Glomerular visceral epithelial cell (primary cell): ENCODE measurements around the gene EXOC1.
"Not testable (repeated sequence)": the region's sequence is repeated elsewhere in the genome, so short reads cannot be mapped to it uniquely, and the experiment has no call there.

ENCODE experiments used
- DNase-seq: peaks from one replicate; pipeline ENCODE4 v3.0.0-alpha.2; 2016; ENCODE audit errors: extremely low spot score

EXOC1 gene, protein sequence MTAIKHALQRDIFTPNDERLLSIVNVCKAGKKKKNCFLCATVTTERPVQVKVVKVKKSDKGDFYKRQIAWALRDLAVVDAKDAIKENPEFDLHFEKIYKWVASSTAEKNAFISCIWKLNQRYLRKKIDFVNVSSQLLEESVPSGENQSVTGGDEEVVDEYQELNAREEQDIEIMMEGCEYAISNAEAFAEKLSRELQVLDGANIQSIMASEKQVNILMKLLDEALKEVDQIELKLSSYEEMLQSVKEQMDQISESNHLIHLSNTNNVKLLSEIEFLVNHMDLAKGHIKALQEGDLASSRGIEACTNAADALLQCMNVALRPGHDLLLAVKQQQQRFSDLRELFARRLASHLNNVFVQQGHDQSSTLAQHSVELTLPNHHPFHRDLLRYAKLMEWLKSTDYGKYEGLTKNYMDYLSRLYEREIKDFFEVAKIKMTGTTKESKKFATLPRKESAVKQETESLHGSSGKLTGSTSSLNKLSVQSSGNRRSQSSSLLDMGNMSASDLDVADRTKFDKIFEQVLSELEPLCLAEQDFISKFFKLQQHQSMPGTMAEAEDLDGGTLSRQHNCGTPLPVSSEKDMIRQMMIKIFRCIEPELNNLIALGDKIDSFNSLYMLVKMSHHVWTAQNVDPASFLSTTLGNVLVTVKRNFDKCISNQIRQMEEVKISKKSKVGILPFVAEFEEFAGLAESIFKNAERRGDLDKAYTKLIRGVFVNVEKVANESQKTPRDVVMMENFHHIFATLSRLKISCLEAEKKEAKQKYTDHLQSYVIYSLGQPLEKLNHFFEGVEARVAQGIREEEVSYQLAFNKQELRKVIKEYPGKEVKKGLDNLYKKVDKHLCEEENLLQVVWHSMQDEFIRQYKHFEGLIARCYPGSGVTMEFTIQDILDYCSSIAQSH

DNA sequence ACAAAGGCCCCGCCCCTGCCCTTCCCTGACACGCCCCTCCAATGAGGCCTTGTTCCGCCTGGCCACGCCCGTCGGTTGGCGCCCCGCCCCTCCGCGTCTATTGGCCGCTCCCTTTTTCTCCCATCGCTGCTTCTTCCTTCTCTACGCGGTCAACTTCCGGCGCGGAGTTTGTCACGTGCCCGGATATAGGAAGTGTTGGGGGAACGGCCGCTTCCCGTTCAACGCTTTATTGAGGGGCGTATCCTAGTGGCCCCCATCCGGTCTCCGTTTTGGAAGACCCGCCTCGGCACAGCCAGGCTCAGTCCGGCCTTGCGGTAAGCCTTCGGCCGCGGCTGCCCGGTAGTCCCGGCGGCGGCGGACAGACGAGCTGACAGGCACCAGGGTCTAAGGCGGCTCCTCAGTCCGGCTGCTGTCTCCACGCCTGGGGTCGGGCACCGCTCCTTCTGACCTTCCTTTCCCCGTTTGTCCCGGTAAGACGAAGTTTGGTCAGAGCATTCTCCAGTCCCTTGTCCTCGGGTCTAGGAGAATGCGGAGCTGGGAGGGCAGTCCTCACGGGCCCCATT lies at the start of gene EXOC1:
EXOC1 (plus strand) TSS at position 165 of the 563 bp plus-strand sequence. CDS start 4,676 bp downstream, outside the sequence.
- DNase-seq = peak; percentile 97

GRCh38 chr4:55807556-55807955 lies 45.9 kb upstream of the EXOC1 start:
- no peak for DNase-seq

- no peak for DNase-seq
These were observed 45.3 kb upstream of the EXOC1 start for GRCh38 chr4:55808186-55808585.

- no peak for DNase-seq
These were observed 44.8 kb upstream of the EXOC1 start for GRCh38 chr4:55808632-55809031.

- DNase-seq = no peak
These were observed 35.8 kb upstream of the EXOC1 start for GRCh38 chr4:55817691-55818090.

DNA sequence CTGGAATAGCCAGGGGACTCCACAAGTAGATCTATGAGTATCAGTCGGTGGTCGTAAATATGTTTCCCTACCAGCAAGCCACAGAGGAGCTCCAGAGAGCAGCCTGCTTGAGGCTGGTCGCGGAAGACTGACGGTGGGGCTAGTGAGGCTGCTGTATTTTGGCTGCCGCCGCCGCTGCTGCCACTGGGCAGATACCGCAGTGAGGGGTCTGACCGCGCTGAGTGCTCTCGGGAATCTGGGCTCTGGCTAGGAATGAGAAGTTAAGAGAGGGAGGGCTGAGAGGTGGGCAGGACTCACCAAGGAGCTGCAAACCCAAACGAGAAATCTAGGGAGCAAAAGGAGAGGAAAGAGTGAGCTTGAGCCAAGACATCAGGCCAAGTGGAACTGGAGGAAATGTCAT lies 33.8 kb upstream of the EXOC1 start, which contains the start of gene EXOC1L:
EXOC1L (plus strand) TSS at position 157 of the 400 bp plus-strand sequence; CDS start at position 394, 237 bp downstream.
- no peak for DNase-seq

DNA sequence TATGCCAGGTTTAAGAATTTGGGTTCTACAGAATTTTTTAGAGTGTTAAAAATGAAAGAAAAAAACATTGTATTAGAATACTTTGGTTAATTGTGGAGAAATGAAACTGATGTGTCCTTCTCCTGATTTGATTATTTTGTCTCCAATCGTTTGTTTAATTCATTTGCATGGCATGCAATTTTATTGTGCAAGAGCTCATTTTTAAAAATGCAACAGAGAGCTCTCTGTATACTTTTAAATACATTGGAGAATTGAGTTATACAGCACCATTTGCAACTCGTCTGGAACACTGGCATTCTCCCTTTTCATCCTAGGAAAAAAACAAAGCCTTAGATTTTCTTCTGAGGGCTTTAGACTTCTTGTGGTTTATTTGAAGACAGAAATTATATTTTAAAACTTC lies 33.2 kb upstream of the EXOC1 start:
- DNase-seq = no peak

DNA sequence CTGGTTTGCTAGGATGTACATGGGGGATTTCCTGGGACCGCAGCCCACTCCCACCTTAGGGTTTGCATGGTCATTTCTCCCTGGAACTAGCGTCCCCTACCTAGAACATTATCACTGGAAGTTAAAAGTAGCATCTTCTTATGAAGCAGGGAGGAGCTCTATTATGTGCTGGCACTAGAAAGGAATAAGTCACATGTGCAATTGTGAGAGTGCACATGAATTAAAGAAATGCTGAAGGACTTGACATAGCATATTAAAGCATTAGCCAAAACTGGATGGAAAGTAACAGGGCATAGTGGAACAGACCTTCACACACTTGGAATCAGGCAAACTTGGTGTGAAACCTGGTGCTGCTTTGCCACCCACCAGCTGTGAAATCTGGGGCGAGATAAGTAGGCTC lies 31.1 kb upstream of the EXOC1 start:
- DNase-seq = no peak

- DNase-seq = no peak
These were observed 28.6 kb upstream of the EXOC1 start for GRCh38 chr4:55824865-55825264.

DNA sequence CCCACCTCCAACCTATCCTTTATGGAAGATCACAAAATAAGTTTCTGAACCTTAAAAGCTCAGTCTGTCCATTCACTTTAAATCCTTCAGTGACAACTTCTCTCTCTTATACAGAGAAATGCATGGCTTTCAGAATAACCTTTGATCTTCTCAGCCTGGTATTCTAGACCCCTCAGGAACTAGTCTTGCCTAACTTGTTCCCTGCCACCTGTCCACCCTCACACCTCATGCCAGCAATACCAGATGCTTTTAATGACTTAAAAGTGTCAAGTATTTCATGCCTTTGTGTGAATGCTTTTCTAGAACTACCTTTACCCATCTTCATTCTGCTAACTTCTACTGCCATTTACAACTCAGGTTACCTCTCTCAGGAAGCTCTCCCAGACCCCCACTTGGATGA lies 26.5 kb upstream of the EXOC1 start:
- no peak for DNase-seq

- DNase-seq = no peak
These were observed 25.9 kb upstream of the EXOC1 start for GRCh38 chr4:55827582-55827981.

- DNase-seq = no peak
These were observed 23.4 kb upstream of the EXOC1 start for GRCh38 chr4:55830048-55830447.

GRCh38 chr4:55830716-55831115 lies 22.7 kb upstream of the EXOC1 start:
- DNase-seq = no peak

DNA sequence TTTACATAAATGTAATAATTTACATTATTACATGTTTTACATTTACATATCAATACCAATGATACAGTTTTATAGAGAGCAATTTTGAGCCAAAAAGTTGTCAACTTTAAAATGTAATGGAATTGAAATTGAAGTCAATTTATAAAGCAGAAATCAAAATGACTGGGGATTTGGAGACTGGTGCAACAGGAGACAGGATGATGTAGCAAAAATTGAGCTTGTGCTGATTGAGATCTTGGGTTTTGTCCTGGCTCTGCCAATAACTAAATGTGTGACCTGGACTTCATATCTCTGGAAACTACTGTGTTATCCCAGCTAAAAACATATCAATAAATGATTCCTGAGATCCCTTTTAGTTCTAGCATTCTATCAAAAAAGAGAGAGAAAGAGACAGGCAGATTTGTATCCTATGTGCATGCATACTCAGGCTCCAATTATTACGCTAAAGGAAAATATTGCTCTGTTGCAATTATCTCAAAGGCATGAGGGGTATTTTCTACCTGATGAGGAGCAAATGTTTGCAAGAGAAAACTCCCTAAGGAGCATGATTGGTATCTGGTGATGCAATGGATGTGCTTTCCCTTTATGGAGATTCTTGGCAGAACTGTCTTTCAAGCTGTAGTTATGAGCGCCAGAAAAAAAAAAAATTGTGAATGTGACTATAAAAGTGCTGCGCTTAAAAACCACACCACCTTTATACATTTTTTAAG lies 19.2 kb upstream of the EXOC1 start:
- DNase-seq = no peak

- DNase-seq = no peak
These were observed 15.5 kb upstream of the EXOC1 start for GRCh38 chr4:55837903-55838302.

- DNase-seq = no peak
These were observed 15.1 kb upstream of the EXOC1 start for GRCh38 chr4:55838356-55838755.

- no peak for DNase-seq
These were observed 14.5 kb upstream of the EXOC1 start for GRCh38 chr4:55838952-55839351.

DNA sequence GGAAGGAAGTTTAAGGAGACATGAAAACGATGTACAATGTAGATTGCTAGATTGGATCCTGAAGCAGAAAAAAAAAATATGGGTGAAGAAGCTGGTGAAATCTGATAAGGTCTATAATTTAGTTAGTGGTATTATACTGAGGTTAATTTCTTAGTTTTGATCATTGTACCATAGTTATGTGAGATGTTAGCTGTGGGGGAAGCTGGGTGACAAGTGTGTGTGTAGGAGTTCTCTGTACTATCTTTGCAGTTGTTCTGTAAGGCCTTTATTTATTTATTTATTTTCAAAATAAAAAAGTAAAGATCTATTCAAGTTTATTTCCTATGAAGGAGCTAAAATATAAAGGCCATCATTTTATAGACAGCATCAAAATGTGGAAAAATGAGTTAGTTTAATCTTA lies 12.5 kb upstream of the EXOC1 start:
- DNase-seq = no peak

DNA sequence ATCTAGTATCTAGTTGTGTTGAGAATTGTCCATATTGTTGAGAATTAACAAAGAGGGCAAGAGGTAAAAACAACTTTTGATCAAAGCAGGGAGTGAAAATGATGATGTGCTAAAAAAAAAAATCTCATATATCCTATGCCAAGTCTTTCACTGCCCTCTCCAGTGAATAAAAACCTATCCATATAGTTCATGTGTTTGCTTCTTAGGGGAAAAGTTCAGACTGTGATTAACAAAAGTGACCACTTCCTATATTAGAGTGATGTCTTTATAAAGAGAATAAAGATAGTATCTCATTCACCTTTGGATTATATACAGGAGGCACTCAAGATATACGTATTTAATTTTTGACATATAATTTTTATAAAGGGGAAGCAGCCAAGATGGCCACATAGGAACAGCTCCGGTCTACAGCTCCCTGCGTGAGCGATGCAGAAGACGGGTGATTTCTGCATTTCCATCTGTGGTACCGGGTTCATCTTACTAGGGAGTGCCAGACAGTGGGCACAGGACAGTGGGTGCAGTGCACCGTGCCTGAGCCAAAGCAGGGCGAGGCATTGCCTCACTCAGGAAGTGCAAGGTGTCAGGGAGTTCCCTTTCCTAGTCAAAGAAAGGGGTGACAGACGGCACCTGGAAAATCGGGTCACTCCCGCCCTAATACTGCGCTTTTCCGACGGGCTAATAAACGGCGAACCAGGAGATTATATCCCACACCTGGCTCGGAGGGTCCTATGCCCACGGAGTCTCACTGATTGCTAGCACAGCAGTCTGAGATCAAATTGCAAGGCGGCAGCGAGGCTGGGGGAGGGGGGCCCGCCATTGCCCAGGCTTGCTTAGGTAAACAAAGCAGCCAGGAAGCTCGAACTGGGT lies 11.8 kb upstream of the EXOC1 start:
- DNase-seq = not testable (repeated sequence)

DNA sequence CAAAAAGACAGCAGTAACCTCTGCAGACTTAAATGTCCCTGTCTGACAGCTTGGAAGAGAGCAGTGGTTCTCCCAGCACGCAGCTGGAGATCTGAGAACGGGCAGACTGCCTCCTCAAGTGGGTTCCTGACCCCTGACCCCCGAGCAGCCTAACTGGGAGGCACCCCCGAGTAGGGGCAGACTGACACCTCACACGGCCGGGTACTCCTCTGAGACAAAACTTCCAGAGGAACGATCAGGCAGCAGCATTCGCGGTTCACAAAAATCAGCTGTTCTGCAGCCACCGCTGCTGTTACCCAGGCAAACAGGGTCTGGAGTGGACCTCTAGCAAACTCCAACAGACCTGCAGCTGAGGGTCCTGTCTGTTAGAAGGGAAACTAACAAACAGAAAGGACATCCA lies 11.1 kb upstream of the EXOC1 start:
- DNase-seq = not testable (repeated sequence)

- no peak for DNase-seq
These were observed 3.7 kb upstream of the EXOC1 start for GRCh38 chr4:55849724-55850123.
